GM11168 (cell line): Measurements from ENCODE around the gene MYO5C.
"Not testable (repeated sequence)": the region's sequence is repeated elsewhere in the genome, so short reads cannot be mapped to it uniquely, and the experiment has no call there.

Source experiments
- in situ Hi-C: fragments of 300-500 bp; cut with MboI; formaldehyde crosslinking; loops from one replicate; pipeline ENCODE4 v1.12.0; 2022; ENCODE audit warnings: low sequenced_read_pairs; ENCODE audit not compliant: unreplicated experiment

The MYO5C gene

DNA sequence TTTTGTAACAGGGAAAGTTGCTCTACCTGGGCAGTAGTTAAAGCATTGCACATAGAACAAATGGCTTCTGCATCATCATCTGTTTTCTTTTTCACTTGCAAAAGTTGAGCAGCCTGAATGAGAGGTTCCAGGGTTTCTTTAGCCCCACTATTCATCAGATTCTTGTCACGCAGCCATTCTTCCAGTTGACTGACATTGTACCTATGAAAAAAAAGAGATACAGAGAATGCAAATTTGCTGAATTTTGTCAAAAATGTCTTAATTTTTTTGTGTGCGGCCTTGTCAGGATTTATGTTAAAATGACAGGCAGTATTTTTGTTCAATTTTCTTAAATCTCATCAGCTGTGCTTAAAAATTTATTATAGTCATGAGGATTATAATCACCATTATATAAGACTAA lies 21.4 kb upstream of the MYO5C start:
- in situ Hi-C loops, result no loop called here

DNA sequence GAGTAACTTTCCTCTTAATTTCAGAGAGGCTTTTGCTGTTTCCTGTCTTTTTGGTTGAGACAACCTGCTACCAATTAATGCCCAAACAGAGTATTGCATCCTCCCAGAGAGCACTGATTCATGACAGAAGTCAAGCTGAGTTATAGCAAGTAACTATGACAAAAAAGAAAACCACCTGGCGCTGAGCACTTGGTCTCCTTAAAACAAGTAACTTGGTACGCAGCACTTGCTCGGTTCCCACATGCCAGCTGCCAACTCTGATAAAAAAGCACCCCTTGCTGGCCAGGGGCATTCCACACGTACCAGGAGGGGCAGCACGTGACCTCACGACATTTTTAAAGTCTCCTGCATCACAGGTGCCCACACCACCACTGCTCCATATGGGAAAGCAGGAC lies 13.5 kb upstream of the MYO5C start:
- in situ Hi-C loops, result no loop called here

DNA sequence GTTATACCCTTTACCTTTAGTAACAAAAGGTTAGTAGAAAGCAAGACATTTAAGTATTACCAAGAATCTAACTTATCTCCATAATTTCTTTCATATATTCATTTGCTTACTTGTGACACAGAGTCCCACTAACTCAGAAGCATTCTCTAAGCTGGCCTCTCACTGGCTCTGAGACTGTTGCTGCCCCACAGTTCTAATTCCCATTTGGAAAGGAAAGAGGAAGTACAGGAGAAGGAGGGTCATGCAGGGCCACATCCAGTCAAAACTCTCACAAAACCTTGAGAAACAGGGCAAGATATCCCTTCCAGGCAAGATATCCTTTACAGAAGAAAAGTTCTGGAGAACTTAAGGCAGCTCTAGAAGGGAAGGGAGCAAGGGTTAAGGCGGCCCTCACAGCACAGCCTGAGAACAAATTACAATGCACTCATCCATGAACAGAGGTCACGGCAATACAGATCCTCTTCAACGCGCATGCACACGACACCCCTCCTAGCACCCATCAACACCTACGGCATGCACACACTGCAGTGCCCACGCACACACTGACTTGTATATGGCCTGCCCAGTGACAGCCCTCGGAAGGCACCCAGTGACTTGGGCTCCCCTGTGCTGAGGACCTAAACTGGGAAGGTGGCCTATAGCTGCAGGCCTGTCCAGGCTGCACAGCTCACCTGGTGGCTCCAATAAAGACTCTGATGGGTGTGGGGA lies 13.0 kb upstream of the MYO5C start:
- in situ Hi-C loops, result no loop called here

DNA sequence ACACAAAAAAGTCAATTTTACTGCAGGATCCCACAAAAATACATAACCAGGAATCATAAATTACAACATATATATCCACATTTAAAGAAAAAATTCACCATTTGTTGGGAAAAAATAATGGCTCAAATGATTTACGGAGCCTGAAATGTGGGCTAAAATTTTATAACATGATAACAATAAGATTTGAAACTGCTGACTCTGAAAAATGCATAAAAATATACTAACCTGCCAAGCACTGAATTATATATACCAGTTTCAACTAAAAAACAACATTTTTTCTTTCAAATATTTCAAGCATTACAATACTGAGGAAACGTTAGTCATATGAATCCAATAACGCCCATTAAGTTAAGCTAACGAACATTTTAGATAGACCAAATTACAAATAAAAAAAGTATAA lies 12.2 kb upstream of the MYO5C start:
- in situ Hi-C loops, result no loop called here

DNA sequence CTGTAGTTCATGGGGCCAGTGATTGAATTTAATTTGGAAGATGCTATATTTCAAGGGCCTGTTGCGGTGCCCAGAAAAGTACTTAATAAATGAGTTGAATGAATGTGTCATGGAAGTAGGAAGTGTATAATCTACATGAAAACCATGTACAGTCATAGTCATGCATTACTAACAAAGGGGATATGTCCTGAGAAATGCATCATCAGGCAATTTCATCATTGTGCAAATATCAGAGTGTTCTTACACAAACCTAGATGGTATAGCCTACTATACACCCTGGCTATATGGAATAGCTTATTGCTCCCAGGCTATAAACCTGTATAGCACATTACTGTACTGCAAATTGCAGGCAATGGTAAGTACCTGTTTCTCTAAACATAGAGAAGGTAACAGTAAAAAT lies 10.7 kb upstream of the MYO5C start:
- in situ Hi-C loops, result no loop called here

DNA sequence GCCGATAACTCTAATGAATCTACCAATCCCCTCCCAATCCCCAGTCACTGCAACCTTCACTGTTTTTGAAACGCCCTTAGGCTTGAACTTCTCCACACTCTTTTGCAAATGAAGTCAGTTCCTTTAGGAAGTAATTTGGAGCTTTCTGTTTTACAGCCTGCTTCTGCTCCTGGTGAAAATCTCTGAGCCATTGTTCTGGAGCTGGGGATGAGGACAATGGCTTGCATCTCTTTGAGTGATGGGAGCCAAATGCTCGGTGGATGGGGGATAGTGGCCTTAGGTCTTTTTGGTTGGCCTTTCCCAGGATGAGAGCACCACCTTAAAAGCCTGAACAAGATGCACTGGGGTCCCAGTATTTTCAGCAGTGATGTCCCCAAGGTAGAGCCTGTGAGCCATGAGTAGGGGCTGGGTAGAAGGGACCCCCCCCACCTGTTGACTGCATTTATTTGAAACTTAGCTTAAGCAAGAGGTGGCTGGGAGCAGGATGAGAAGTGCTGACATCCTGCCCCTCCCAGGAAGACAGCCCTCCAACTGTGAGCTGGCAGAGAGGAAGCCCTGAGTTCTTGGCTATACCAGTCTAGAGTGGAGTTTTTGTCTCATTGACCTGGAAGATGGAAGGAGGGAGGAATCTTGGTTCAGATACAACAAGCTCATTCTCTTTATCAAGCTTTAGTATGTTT lies 7.6 kb upstream of the MYO5C start:
- in situ Hi-C loops, result no loop called here

DNA sequence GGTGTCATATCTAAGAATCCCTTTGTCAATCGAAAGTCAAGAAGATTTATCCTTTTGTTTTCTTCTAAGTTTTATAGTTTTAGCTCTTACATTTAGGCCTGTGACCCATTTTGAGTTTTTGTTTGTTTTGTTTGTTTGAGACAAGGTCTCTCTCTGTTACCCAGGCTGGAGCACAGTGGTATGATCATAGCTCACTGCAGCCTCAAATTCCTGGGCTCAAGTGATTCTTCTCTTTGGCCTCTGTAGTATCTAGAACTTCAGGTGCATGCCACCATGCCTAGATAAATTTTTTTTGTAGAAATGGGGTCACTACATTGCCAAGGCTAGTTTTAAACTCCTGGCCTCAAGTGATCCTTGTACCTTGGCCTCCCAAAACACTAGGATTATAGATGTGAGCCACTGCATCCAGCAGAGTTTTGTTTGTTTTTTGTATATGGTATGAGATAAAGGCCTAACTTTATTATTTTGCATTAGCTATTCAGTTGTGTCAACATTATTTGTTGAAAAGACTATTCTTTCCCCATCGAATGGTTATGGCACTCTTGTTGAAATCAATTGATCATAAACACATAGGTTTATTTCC lies 5.8 kb upstream of the MYO5C start:
- in situ Hi-C loops, result no loop called here

DNA sequence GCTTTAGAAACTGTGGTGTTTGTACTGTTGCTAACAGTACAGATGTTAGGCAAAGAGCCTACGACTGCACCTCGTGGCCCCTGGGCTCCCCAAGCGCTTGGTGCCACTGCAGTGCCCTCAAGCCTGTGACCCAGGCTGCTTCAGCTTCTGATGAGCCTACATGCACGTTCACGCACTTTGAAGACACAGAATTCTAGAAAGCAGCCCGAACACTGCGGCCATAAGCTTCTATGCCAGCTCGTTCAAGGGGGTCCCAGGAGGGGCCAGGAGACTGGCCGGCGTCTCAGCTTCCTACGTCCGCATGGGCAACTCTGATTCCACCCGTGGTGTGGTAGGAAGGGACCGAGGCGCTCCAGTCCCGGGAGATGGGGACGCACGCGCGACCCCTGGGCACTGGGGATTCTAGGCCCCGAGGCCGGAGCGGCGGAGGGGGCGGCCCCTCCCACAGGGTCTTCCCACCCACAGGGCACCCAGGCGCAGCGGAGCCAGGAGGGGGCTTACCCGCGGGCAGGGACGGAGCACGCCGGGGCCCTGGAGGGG lies 653 bp downstream of the MYO5C start:
- in situ Hi-C loops, result no loop called here

DNA sequence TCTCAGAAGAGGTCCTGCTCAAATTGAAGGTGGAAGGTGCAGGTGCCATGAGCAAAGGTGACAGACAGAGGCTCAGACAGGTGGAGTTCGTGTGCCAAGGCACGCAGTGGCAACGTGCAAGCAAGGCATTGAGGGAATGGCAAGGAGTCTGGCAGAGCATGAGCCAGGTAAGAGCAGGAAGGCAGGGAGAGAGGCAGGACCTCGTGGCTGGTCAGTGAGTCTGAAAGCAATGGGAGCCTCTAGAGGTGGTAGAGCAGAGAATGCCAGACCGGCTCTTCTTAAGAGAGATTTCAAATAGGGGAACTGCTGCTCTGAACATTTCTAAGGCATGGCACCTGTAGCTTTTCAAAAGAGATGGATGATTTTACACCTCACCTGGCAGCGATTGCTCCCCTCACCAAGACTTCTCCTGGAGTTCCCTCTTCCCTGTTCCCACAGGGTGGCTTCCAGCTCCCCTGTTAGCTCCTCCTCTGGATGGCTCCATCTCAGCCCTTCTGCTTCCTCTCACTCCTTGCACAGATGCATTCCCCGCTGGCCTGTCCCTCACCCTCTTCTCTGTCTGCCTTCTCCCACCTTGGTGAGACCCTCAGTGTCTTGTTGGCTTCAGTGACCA lies 2.7 kb downstream of the MYO5C start:
- in situ Hi-C loops, result no loop called here

DNA sequence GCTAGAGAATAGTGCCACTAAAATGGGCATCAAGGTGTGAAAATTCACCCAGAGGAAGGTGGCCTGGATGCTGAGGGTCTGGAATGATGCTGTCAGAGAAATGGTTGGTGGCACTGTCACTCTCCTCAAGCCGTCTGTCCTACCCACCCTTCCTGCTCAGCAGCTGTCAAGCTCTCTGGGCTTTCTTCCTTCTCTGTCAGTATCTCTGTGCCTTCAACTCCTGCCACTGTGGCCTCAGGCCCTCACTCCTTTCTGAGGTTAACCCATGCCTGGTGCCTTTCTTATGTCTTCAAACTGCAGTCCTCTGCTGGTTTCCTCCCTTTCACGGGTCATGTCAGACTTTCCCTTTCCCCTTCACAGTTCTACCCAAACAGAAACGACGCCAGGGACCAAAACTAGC lies 4.4 kb downstream of the MYO5C start:
- in situ Hi-C loops, result no loop called here

DNA sequence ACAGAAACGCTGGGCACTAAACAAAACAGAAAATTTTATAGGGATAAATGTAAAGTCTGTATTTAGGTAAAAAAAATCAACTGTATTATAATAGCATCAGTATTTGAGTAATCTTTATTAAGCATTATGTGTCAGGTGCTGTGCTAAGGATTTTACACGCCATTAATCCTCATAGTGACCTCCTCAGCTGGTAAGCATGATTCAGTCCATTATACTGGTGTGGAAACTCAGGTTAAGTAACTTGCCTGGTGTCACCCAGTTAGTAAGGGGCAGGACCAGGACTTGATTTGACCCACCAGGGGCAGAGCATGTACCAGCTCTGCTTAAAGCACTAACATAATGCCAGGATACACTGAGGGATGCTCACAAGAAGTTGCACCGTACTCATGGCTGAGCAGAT lies 4.8 kb downstream of the MYO5C start:
- in situ Hi-C loops, result no loop called here

DNA sequence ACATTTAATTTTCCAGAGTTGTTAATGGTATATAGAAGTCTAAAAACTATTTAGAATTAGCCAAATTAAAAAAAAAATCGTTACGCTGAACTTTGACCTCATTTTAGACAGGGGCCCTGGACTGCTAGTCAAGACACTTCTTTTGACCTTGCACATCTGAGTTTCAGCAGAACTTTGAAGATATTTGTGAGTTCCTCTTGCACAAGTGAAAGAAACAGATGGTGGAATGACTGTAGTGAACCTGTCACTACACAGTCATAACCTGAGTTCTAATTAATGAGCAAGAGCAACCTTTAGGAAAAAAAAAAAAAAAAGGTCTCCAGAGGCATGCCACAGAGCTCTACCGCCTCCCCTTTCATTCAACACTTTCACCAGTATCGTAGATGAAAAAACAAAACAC lies 5.3 kb downstream of the MYO5C start:
- in situ Hi-C loops, result no loop called here

DNA sequence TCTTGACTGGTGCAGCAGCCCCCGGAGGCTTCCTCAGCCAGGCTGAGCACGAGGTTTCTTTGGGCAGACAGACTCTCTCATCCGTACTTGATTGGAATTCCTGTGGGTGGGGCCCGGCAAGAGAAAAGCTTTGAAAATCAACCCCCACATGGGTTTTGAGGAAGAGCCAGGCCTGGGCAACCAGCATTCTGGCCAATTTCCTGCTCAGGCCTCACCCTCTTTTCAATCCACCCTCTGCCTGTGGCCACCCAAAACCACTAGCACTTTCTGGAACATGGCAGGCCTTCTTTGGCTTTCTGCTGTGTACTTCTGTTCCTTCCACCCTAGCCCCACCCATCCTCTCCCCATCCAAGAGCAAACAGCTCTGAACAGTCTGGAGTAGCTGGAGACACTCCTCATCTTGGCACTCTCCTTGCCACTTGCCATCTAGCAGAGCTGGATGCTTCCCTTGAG lies 5.9 kb downstream of the MYO5C start:
- in situ Hi-C loops, result no loop called here

DNA sequence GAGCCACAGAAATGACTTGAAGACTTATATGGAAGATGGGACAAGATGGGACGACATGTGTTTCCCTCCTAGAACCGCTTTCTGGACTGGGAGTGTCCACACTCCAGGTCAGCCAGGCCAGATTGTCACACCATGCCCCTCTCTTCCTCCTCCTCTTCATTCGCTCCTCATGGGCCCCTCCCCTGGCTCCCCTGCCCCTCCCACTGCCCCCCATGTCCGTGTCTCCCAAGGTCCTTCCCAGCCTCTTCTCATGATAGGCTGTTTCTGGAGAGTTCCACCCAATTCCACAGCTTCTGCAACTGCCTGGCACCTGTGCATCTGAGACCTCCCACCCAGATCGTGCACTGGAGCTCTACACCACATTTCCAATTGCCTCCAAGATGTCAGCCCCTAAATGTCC lies 6.6 kb downstream of the MYO5C start:
- in situ Hi-C loops, result no loop called here

DNA sequence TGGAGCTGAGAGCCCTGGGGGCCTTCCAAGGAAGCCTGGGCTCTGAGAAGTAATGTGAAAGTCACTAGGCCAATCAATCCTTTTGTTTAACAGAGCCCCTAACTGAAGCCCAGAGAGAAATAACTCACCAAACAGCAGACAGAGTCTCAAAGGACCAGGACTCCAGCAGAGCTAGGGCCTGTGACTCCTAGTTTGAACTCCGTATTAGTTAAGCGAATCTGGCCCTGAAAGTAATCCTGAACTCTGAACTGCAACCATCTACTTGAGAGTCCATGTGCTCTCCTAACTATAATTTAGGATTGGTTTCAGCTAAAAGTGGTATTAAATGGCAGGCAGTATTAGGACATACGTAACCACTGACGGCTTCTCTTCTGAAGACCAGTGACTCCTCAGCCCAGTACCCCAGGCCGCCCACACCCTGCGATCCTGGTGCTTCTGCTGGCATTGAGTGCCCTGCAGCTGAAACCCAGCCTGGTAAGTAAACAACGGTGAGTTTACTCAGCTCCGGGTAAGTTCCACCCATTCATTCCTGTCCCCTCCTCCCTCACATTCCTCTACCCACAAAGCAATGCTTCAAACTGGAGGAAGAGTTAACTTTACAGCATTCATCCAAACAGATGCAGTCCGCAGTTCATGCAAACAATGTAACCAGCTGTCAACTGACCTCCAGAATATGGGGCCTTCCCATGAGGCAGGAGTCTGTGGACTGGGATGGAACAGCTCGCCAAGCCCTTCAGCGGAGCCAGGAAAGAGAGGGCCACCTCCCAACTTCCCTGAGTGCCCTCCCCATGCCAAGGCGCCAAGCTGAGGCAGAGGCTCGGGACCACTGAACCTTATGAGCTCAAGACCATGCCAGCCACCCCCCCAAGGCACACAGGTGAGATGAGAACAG lies 7.3 kb downstream of the MYO5C start:
- in situ Hi-C loops, result no loop called here

DNA sequence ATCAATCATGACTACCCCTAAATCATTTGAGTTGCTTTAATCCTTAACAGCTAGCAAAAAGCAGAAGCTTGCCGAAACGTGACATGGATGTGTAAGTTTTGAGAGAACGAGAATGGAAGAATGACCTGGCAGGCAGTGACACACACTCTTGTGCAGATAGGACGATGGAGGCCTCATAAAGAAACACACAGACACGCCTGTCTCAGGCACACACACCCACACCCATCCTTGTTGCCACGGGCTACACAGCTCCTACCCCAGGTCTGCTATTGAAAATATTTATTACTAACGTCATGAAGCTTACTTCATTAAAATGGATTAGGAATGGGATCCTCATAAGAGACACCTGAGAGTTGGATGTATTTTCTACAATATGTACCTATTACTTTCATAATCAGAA lies 8.5 kb downstream of the MYO5C start:
- in situ Hi-C loops, result no loop called here

DNA sequence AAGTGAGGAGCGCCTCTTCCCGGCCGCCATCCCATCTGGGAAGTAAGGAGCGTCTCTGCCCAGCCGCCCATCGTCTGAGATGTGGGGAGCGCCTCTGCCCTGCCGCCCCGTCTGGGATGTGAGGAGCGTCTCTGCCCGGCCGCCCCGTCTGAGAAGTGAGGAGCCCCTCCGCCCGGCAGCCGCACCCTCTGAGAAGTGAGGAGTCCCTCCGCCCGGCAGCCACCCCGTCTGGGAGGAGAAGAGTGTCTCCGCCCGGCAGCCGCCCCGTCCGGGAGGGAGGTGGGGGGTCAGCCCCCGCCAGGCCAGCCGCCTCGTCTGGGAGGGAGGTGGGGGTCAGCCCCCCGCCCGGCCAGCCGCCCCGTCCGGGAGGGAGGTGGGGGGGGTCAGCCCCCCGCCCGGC lies 9.7 kb downstream of the MYO5C start:
- in situ Hi-C loops, result not testable (repeated sequence)

DNA sequence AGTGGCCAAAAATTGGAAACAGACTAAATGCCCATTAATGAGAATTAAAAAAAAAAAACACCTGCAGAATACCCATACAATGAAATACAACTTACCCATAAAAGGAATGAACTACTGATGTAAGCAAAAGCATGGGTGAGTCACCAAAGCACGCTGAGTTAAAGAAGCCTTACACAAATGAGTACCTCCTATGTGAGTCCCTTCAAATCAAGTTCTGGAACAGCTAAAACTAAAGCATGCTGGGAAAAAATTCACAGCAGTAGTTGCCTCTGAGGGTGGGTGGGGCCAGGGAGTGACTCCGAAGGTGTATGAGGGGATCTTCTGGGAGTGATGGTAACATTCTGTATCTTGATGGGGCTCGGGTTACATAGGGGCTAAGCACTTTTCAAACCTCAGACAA lies 11.4 kb downstream of the MYO5C start:
- in situ Hi-C loops, result no loop called here

DNA sequence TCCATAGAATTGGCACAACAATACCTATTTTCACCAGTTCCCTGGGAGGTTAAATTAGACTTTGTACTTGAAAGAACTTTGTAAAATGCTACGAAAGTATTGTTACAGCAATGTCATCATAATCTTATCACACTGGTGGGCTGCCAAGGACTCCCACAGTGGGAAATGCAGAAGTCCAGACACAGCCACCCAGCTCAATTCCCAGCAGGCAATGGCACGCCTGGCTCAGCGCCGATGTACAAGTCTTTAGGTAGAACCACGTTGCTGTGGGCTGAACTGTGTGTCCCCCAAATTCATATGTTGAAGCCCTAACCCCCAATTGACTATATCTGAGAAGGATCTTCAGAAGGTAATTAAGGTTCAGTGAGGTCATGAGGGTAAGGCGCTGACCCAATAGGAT lies 12.3 kb downstream of the MYO5C start:
- in situ Hi-C loops, result no loop called here

DNA sequence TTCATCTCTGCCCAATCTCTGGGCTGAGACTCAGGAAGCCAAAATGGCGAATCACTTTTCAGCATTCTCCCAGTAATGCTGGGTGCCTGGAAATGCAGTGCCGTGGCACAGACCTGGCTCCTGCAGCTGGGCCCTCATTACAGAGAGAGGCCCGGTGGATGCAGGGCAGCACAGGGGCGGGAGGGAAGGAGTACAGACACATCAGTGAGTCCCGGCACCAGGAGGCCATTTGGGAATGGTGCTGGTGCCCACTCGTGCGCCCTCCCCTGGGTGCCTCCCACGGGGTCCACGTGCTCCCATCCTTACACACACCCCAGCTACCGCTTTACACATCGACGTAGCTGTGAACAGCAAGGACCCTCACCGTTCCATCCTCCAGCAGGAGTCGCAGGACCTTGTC lies 13.2 kb downstream of the MYO5C start:
- in situ Hi-C loops, result no loop called here
